Smooth muscle cell (in vitro differentiated cells): ENCODE measurements around the gene FAM177A1. TPM values are rescaled to one million over a fixed set of nuclear protein-coding genes. Genes with fewer than 3 reads are reported as not detected.
"Not testable (repeated sequence)": the region's sequence is repeated elsewhere in the genome, so short reads cannot be mapped to it uniquely, and the experiment has no call there.

Experiments
- DNase-seq: peaks from one replicate; lab custom pipeline; 2025; ENCODE audit not compliant: unreplicated experiment; lab: John Stamatoyannopoulos, UW
- H2AFZ ChIP-seq: fragments of 200-600 bp; sonication (generic); 2 replicates; pipeline ENCODE4 v1.6.0; 2016; ENCODE audit warnings: antibody characterized with exemption, low read depth, mild to moderate bottlenecking
- H3F3A ChIP-seq: fragments of 200-600 bp; sonication (generic); 2 replicates; pipeline ENCODE4 v1.6.0; 2017; ENCODE audit warnings: antibody characterized with exemption, low read depth
- H3K27ac ChIP-seq: fragments of 200-600 bp; sonication (generic); 2 replicates; pipeline ENCODE4 v1.5.1; 2016; ENCODE audit warnings: low read depth, mild to moderate bottlenecking
- H3K27me3 ChIP-seq: fragments of 200-600 bp; sonication (generic); 2 replicates; pipeline ENCODE4 v1.6.1; 2016; ENCODE audit warnings: low read depth, mild to moderate bottlenecking
- H3K36me3 ChIP-seq: fragments of 200-600 bp; sonication (generic); 2 replicates; pipeline ENCODE4 v1.5.1; 2016; ENCODE audit warnings: low read depth
- H3K4me1 ChIP-seq: fragments of 200-600 bp; sonication (generic); 2 replicates; pipeline ENCODE4 v1.5.1; 2016; ENCODE audit warnings: low read depth
- H3K4me2 ChIP-seq: fragments of 200-600 bp; sonication (generic); 2 replicates; pipeline ENCODE4 v1.6.0; 2016; ENCODE audit warnings: mild to moderate bottlenecking
- H3K4me3 ChIP-seq: fragments of 200-600 bp; sonication (generic); 2 replicates; pipeline ENCODE4 v1.5.1; 2016; ENCODE audit warnings: mild to moderate bottlenecking
- H3K79me2 ChIP-seq: fragments of 200-600 bp; sonication (generic); 2 replicates; pipeline ENCODE4 v1.6.0; 2016; ENCODE audit warnings: low read depth, mild to moderate bottlenecking
- H3K9ac ChIP-seq: fragments of 200-600 bp; sonication (generic); 2 replicates; pipeline ENCODE4 v1.6.0; 2016; ENCODE audit warnings: low read depth
- H3K9me3 ChIP-seq: fragments of 200-600 bp; sonication (generic); replicated peaks from 2 replicates; pipeline ENCODE4 v1.5.1; 2016; ENCODE audit warnings: low read depth
- H4K20me1 ChIP-seq: fragments of 200-600 bp; sonication (generic); 2 replicates; pipeline ENCODE4 v1.6.0; 2016; ENCODE audit warnings: low read depth
- WGBS: methylation state at CpG from one replicate; pipeline ENCODE4 v1.1.7; 2016; ENCODE audit warnings: low lambda C conversion rate; 5-methylcytosine and 5-hydroxymethylcytosine counted together
- polyA plus RNA-seq: library from polyadenylated mRNA; unstranded; fragments of >200 nt; fragmentation: Nextera tagmentation; extraction: Ambion mirVana; gene quantifications from 2 replicates; pipeline ENCODE4 v1.2.1, GENCODE V29; 2016
- total RNA-seq: library from RNA; depleted of rRNA; stranded (reverse); fragments of >200 nt; gene quantifications from 2 replicates; pipeline ENCODE4 v1.2.3, GENCODE V29; 2014
- TF ChIP-seq, protein P1 (sequence below): fragments of 200-600 bp; sonication (generic); IDR thresholded peaks from 2 replicates; pipeline ENCODE4 v1.5.1; 2017; ENCODE audit warnings: borderline replicate concordance, mild to moderate bottlenecking, antibody characterized with exemption; ENCODE audit not compliant: insufficient read depth, poor library complexity, severe bottlenecking

FAM177A1 gene
- total and polyA plus RNA-seq, 2 experiments from 2014 or later: 51.3 to 70.7 TPM

DNA sequence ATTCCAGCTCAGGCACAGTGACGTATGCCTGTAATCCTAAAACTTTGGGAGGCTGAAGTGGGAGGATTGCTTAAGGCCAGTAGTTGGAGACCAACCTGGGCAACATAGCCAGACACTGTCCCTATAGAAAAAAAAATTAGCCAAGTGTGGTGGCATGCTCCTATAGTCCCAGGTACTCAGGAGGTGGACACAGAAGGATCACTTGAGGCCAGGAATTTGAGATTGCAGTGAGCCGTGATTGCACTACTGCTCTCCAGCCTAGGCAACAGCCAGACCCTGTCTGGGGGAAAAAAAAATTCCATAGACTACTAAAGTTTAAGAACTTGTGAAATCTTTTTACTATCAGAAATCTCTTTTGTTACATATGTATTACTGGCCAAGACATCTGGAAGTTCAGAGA lies 6.6 kb downstream of the FAM177A1 start:
- Histone ChIP-seq H3K4me2 (no peak overlapping the region), H3K27me3 (no peaks in the 10 kb centered on the region), H3K4me3 (no peak overlapping the region), H3F3A (no peaks in the 10 kb centered on the region), H3K36me3 (peaks cover 3% of the 10 kb centered on the region), H3K27ac (no peak overlapping the region), H3K79me2 (peaks cover 23% of the 10 kb centered on the region), H3K4me1 (no peaks in the 10 kb centered on the region), H2AFZ (no peak overlapping the region), H4K20me1 (peaks cover 35% of the 10 kb centered on the region), H3K9ac (no peak overlapping the region), H3K9me3 (no peaks in the 10 kb centered on the region)
- TF ChIP-seq, protein P1, sequence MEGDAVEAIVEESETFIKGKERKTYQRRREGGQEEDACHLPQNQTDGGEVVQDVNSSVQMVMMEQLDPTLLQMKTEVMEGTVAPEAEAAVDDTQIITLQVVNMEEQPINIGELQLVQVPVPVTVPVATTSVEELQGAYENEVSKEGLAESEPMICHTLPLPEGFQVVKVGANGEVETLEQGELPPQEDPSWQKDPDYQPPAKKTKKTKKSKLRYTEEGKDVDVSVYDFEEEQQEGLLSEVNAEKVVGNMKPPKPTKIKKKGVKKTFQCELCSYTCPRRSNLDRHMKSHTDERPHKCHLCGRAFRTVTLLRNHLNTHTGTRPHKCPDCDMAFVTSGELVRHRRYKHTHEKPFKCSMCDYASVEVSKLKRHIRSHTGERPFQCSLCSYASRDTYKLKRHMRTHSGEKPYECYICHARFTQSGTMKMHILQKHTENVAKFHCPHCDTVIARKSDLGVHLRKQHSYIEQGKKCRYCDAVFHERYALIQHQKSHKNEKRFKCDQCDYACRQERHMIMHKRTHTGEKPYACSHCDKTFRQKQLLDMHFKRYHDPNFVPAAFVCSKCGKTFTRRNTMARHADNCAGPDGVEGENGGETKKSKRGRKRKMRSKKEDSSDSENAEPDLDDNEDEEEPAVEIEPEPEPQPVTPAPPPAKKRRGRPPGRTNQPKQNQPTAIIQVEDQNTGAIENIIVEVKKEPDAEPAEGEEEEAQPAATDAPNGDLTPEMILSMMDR: no peak
- WGBS: 91% methylated on average over 2 of the region's 2 CpGs
- DNase-seq: no peak

DNA sequence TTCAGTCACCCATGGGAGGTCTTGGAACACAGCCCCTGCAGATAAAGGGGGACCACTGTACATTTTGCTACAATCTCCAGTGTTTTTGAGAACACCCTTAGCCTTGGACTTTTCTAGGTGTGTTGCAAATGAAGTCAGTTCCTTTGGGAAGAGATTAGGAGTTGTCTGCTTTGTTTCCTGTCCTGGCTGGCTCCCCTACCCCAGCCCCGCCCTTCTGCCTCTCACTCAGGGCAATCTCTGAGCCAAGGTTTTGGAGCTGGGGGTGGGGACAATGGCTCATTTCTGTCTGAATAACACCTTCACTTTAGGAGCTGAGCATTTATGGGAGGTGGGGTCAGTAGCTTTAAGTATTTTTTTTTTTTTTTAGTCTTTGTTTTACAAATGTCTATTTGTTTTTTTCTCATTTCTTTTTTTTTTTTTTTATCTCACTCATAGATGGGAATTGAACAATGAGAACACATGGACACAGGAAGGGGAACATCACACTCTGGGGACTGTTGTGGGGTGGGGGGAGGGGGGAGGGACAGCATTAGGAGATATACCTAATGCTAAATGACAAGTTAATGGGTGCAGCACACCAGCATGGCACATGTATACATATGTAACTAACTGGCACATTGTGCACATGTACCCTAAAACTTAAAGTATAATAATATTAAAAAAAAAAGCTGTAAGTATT lies 15.2 kb downstream of the FAM177A1 start:
- H3K36me3 ChIP-seq, H3K9ac ChIP-seq, H3K27ac ChIP-seq, H3K4me3 ChIP-seq, H3K4me2 ChIP-seq, H3K79me2 ChIP-seq, H2AFZ ChIP-seq, H3K9me3 ChIP-seq, H3F3A ChIP-seq, H4K20me1 ChIP-seq, DNase-seq, H3K4me1 ChIP-seq, H3K27me3 ChIP-seq: not testable (repeated sequence)
- WGBS: 76% methylated on average over 1 of the region's 1 CpG

DNA sequence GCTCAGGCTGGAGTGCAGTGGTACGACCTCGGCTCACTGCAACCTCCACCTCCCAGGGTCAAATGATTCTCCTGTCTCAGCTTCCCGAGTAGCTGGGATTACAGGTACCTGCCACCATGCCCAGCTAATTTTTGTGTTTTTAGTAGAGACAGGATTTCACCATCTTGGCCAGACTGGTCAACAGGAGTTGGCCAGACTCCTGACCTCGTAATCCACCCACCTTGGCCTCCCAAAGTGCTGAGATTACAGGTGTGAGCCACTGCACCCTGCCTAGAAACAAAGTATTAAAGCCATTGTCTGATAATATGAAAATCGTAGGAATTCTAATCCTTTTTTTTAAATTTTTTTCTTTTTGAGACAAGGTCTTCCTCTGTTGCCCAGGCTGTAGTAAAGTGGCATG lies 19.7 kb downstream of the FAM177A1 start:
- WGBS: 98% methylated on average over 5 of the region's 5 CpGs
- not testable (repeated sequence) for H2AFZ ChIP-seq, H3K9ac ChIP-seq, DNase-seq, H3K9me3 ChIP-seq, H3K4me1 ChIP-seq, H3F3A ChIP-seq, H3K4me2 ChIP-seq, H4K20me1 ChIP-seq, H3K27ac ChIP-seq, H3K4me3 ChIP-seq, H3K27me3 ChIP-seq
- Histone ChIP-seq H3K79me2 (peaks cover 14% of the 10 kb centered on the region), H3K36me3 (peaks cover 16% of the 10 kb centered on the region)

DNA sequence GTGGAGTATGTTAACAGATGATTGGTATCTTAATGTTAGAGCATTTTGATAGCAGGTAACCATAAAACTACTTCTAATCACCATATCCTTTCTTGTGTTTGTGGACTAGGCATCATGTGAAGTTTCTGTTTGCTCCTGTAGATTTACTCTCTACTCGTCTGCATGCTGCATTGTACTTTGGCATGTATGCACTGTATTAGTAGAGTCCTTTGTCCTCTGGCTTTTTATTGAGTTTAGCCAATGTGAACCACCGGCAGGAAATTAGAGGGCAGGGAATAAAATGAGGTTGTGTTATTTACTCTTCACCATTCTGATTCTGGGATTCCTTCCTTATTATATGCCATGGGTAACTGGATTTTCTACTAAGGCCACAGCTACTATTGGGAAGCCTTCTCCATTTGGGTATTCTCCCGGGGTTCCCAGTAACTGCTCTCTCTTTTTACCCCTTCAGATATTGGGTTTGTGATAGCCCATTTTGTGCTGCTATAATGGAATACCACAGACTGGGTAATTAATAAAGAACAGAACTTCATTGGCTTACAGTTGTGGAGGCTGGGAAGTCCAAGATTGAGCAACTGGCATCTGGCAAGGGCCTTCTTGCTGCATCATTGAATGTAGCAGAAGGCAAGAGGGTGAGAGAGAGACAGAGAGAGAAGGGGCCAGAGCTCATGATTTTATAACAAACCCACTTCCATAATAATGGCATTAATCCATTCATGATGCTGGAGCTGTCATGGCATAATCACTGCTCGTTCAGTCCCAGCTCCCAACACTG lies 22.4 kb downstream of the FAM177A1 start:
- Histone ChIP-seq H4K20me1 (peaks cover 8% of the 10 kb centered on the region), H3K4me1 (no peaks in the 10 kb centered on the region), H3K9ac (no peak overlapping the region), H2AFZ (no peak overlapping the region), H3F3A (no peaks in the 10 kb centered on the region), H3K79me2 (peaks cover 14% of the 10 kb centered on the region), H3K36me3 (peaks cover 16% of the 10 kb centered on the region), H3K4me3 (no peak overlapping the region), H3K4me2 (no peak overlapping the region), H3K27ac (no peak overlapping the region), H3K9me3 (no peaks in the 10 kb centered on the region), H3K27me3 (no peaks in the 10 kb centered on the region)
- DNase-seq: no peak
- TF ChIP-seq, protein P1: no peak
- WGBS: 96% methylated on average over 4 of the region's 4 CpGs
